ACHN (cell line): ENCODE data around the gene FAM83D.
"Not testable (repeated sequence)": the region's sequence is repeated elsewhere in the genome, so short reads cannot be mapped to it uniquely, and the experiment has no call there.

Experiments
- DNase-seq: peaks from one replicate; pipeline ENCODE4 v3.0.0-alpha.2; 2015
- in situ Hi-C: cut with HindIII; loops from 2 replicates; pipeline ENCODE4 v1.10.0; 2017; ENCODE audit warnings: low sequenced_read_pairs, low pct_ligation_motif_present, low pct_unique_long_range_greater_than_20kb

The FAM83D gene

GRCh38 chr20:38957235-38957876 lies 31.1 kb downstream of the FAM83D start:
- in situ Hi-C loops: no loop called here
- DNase-seq: no peak

GRCh38 chr20:38957915-38958485 lies 31.8 kb downstream of the FAM83D start:
- in situ Hi-C loops: no loop called here
- no peak for DNase-seq

GRCh38 chr20:38960187-38960687 lies 34.0 kb downstream of the FAM83D start:
- in situ Hi-C loops: not testable (repeated sequence)

GRCh38 chr20:38961530-38962043 lies 35.4 kb downstream of the FAM83D start:
- in situ Hi-C loops: no loop called here
- no peak for DNase-seq

More at GRCh38 chr20:38960187-38960687, 34.0 kb downstream of the FAM83D start:
- DNase-seq: not testable (repeated sequence)

GRCh38 chr20:38962044-38962927 lies 36.1 kb downstream of the FAM83D start, which contains the start of gene DHX35:
Gene DHX35 (plus strand): TSS chr20:38962344. CDS start chr20:38962368, 24 bp downstream.
- in situ Hi-C loops: no loop called here

GRCh38 chr20:38962928-38963401 lies 36.7 kb downstream of the FAM83D start:
- no peak for DNase-seq
- in situ Hi-C loops: no loop called here

More at GRCh38 chr20:38962044-38962927, 36.1 kb downstream of the FAM83D start, which contains the start of gene DHX35:
- peak; percentile 95 for DNase-seq

GRCh38 chr20:38963745-38964144 lies 37.5 kb downstream of the FAM83D start:
- no peak for DNase-seq
- in situ Hi-C loops: no loop called here

- DNase-seq: no peak
- in situ Hi-C loops: no loop called here
Observed at GRCh38 chr20:38965264-38965663, 39.0 kb downstream of the FAM83D start.

- DNase-seq: no peak
- in situ Hi-C loops: no loop called here
Observed at GRCh38 chr20:38968090-38968489, 41.9 kb downstream of the FAM83D start.

- DNase-seq: no peak
- in situ Hi-C loops: no loop called here
Observed at GRCh38 chr20:38969708-38970107, 43.5 kb downstream of the FAM83D start.

GRCh38 chr20:38970302-38970701 lies 44.1 kb downstream of the FAM83D start:
- in situ Hi-C loops: no loop called here
- DNase-seq: peak; percentile 39

- no peak for DNase-seq
- in situ Hi-C loops: no loop called here
Observed at GRCh38 chr20:38973107-38973506, 46.9 kb downstream of the FAM83D start.

- in situ Hi-C loops: no loop called here
- DNase-seq: no peak
Observed at GRCh38 chr20:38973645-38974044, 47.4 kb downstream of the FAM83D start.

GRCh38 chr20:38975539-38976120 lies 49.4 kb downstream of the FAM83D start:
- in situ Hi-C loops: no loop called here
- DNase-seq: no peak

GRCh38 chr20:38979434-38979833 lies 53.2 kb downstream of the FAM83D start:
- in situ Hi-C loops: no loop called here
- no peak for DNase-seq

GRCh38 chr20:38979842-38980241 lies 53.6 kb downstream of the FAM83D start:
- no peak for DNase-seq
- in situ Hi-C loops: no loop called here

- in situ Hi-C loops: no loop called here
- no peak for DNase-seq
Observed at GRCh38 chr20:38982291-38982690, 56.1 kb downstream of the FAM83D start.

GRCh38 chr20:38985060-38985459 lies 58.8 kb downstream of the FAM83D start:
- in situ Hi-C loops: no loop called here
- no peak for DNase-seq
